SU-DHL-6 (cell line): Measurements from ENCODE around the gene CD79B.

Experiments
- H2AFZ ChIP-seq: fragments of 200-600 bp; sonication (generic); 2 replicates; pipeline ENCODE4 v1.6.1; 2014; ENCODE audit warnings: low read depth, mild to moderate bottlenecking, moderate library complexity, mixed read lengths, antibody characterized with exemption, low read length; ENCODE audit not compliant: severe bottlenecking
- H3F3A ChIP-seq: fragments of 200-600 bp; shearing (Covaris generic); 2 replicates; pipeline ENCODE4 v1.6.0; 2016; ENCODE audit warnings: antibody characterized with exemption, mild to moderate bottlenecking; ENCODE audit not compliant: insufficient read depth
- H3K27ac ChIP-seq: fragments of 200-600 bp; sonication (generic); 2 replicates; pipeline ENCODE4 v1.5.1; 2016; ENCODE audit warnings: low read depth, mild to moderate bottlenecking, low read length, moderate library complexity, mixed read lengths
- H3K27me3 ChIP-seq: fragments of 200-600 bp; sonication (generic), shearing (Covaris generic); 2 replicates; pipeline ENCODE4 v1.6.0; 2014; ENCODE audit warnings: mild to moderate bottlenecking, low read length
- H3K36me3 ChIP-seq: fragments of 200-600 bp; sonication (generic); 2 replicates; pipeline ENCODE4 v1.6.1; 2014; ENCODE audit warnings: mild to moderate bottlenecking, low read length, mixed read lengths
- H3K4me2 ChIP-seq: fragments of 300-600, 200-600 bp; shearing (Covaris generic), sonication (generic); 2 replicates; pipeline ENCODE4 v1.6.0; 2014; ENCODE audit warnings: low read length, low read depth, mild to moderate bottlenecking; ENCODE audit not compliant: poor library complexity, severe bottlenecking
- H3K4me3 ChIP-seq: fragments of 200-600 bp; sonication (generic); 2 replicates; pipeline ENCODE4 v1.5.1; 2014; ENCODE audit warnings: antibody characterized with exemption, low read length, mild to moderate bottlenecking, mixed read lengths; ENCODE audit not compliant: insufficient read depth, poor library complexity, severe bottlenecking
- H3K79me2 ChIP-seq: fragments of 200-600 bp; sonication (generic); 2 replicates; pipeline ENCODE4 v1.6.1; 2014; ENCODE audit warnings: mild to moderate bottlenecking, low read length, moderate library complexity; ENCODE audit not compliant: insufficient read depth
- H3K9ac ChIP-seq: fragments of 200-600 bp; sonication (generic); 2 replicates; pipeline ENCODE4 v1.7.0; 2014; ENCODE audit warnings: mild to moderate bottlenecking, low read length
- H3K9me2 ChIP-seq: fragments of 200-600 bp; sonication (generic); replicated peaks from 2 replicates; pipeline ENCODE4 v1.6.1; 2014; ENCODE audit warnings: low read length; ENCODE audit not compliant: insufficient read depth
- H3K9me3 ChIP-seq: fragments of 200-600 bp; sonication (generic); 2 replicates; pipeline ENCODE4 v1.6.1; 2014; ENCODE audit warnings: low read length, mixed read lengths; ENCODE audit not compliant: insufficient read depth
- H4K20me1 ChIP-seq: fragments of 200-600 bp; sonication (generic); 2 replicates; pipeline ENCODE4 v1.6.1; 2014; ENCODE audit warnings: low read depth, mild to moderate bottlenecking, antibody characterized with exemption, low read length, moderate library complexity, mixed read lengths
- CTCF ChIP-seq: fragments of 200-600 bp; sonication (generic); IDR thresholded peaks from one replicate; pipeline ENCODE4 v1.5.1; 2017; ENCODE audit warnings: antibody characterized with exemption, mild to moderate bottlenecking, low read length, moderate library complexity; ENCODE audit not compliant: insufficient read depth, poor library complexity, severe bottlenecking
- EZH2phosphoT487 ChIP-seq: fragments of 200-600 bp; sonication (generic), shearing (Covaris generic); conservative IDR thresholded peaks from 2 replicates; pipeline ENCODE4 v1.6.1; 2018; ENCODE audit warnings: mild to moderate bottlenecking, antibody characterized with exemption, low read length, moderate library complexity, mixed read lengths

CD79B gene

DNA sequence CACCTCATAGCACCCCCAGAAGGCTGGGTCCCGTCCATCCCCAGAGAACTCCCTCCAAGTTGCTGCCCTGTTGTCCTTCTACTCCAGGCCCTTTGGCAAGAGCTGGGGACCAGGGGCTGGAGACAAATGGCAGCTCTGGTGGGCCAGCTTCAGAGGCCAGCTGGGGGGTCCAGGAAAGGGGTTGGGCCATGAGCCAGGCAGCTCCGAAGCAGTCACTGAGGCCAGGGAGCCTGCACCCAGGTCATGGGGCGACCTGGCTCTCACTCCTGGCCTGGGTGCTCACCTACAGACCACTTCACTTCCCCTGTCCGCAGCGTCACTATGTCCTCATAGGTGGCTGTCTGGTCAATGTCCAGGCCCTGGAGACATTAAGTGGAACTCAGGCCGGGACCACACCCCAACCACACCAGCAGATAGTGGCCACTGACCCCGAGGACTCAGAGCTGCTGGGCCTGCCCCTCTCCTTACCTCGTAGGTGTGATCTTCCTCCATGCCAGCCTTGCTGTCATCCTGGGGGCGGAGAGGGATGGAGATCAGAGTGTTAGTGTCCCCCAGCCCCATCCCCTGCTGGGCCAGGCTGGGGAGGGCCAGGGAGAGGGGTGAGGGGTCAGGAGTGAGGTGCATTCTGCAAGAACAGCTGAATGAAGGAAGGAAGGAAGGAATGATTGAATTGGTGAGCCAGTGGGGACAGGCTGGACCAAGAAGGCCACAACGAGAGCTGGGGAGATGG, 3.0 kb downstream of the CD79B start:
- Histone ChIP-seq H3K27me3 (no peaks in the 10 kb centered on the region), H3K27ac (peak overlapping the region; percentile 98), H3F3A (peaks cover 77% of the 10 kb centered on the region), H3K4me2 (peak overlapping the region; percentile 89), H3K36me3 (peaks cover 7% of the 10 kb centered on the region; the same call in 1 of the 2 replicates), H3K9me3 (no peaks in the 10 kb centered on the region), H3K79me2 (peaks cover 32% of the 10 kb centered on the region), H3K9ac (peak overlapping the region; percentile 100), H2AFZ (no peak overlapping the region), H3K4me3 (peak overlapping the region; percentile 100), H3K9me2 (no peaks in the 10 kb centered on the region), H4K20me1 (no peaks in the 10 kb centered on the region)
- TF ChIP-seq CTCF, result no peak
- TF ChIP-seq EZH2phosphoT487, result no peak

- Histone ChIP-seq H3F3A (peaks cover 77% of the 10 kb centered on the region), H3K27me3 (no peaks in the 10 kb centered on the region), H2AFZ (no peak overlapping the region), H3K4me3 (peak overlapping the region; percentile 100), H3K79me2 (peaks cover 32% of the 10 kb centered on the region), H4K20me1 (no peaks in the 10 kb centered on the region), H3K9me3 (no peaks in the 10 kb centered on the region), H3K4me2 (peak overlapping the region; percentile 89), H3K27ac (peak overlapping the region; percentile 98), H3K9ac (peak overlapping the region; percentile 100), H3K36me3 (peaks cover 7% of the 10 kb centered on the region; the same call in 1 of the 2 replicates), H3K9me2 (no peaks in the 10 kb centered on the region)
- TF ChIP-seq CTCF (no peak), EZH2phosphoT487 (no peak)
Measured at GRCh38 chr17:63928172-63928666, 3.9 kb downstream of the CD79B start.

DNA sequence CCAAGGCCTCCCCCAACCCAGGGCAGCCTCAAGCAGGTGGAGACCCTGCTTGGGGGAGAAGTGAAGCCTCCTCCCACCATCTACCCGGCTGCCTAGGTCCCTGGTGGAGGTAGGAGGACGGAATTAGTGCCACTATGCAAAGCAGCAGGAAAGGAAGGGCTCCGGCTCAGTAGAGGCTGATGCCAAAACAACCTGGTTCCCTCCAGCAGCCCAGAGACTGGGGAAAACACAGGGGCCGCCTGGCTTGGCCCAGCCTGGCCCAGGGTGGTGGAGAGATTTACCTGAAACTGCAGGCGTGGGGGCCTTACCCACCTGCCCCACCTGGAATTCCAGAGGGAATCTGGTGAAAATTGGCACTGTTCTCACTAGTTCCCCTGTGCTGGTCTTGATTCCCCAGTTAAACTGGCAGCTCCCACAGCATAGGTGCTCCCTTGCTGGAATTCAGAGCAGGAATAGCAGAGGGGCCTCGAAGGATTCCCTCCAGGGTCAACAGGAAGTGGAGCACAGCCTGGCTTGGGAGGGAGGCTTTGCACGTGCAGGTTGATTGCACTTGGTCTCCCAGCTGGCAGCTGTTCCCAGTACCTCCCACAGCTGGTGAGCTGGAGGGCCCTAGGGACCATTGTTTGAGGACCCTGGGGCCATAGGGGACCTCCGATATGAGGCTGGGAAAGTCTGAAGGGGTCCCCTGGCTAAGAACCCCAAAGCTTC, 4.5 kb downstream of the CD79B start:
- Histone ChIP-seq H3K9ac (peak overlapping the region; percentile 100), H4K20me1 (no peaks in the 10 kb centered on the region), H3K27ac (peak overlapping the region; percentile 98), H3K36me3 (peaks cover 7% of the 10 kb centered on the region; the same call in 1 of the 2 replicates), H3K4me3 (peak overlapping the region; percentile 33), H2AFZ (no peak overlapping the region), H3K9me3 (no peaks in the 10 kb centered on the region), H3K27me3 (no peaks in the 10 kb centered on the region), H3K4me2 (peak overlapping the region; percentile 89), H3K9me2 (no peaks in the 10 kb centered on the region), H3K79me2 (peaks cover 29% of the 10 kb centered on the region), H3F3A (peaks cover 80% of the 10 kb centered on the region)
- TF ChIP-seq CTCF (no peak), EZH2phosphoT487 (no peak)
